ENCODE data around the gene CNTNAP2. TPM values are rescaled to one million over a fixed set of nuclear protein-coding genes. Genes with fewer than 3 reads are reported as not detected.

Gene CNTNAP2
- total RNA-seq, 2 experiments from 2014 or later, result 0.14 TPM; not detected in 1

- Mint-ChIP-seq H3K4me3 (no peak overlapping the region), H3K27me3 (ENCODE audit: low read depth) (no peaks in the 10 kb centered on the region), H3K9me3 (no peaks in the 10 kb centered on the region), H3K36me3 (ENCODE audit: low read depth) (no peaks in the 10 kb centered on the region), H3K4me1 (ENCODE audit: low read depth) (no peaks in the 10 kb centered on the region), H3K27ac (no peak overlapping the region)
- CTCF ChIA-PET, result no interaction called here
- intact Hi-C loops (cut with micrococcal nuclease), result no loop called here
- DNase-seq, result no peak
Measured at GRCh38 chr7:148192491-148192890, 2075.9 kb downstream of the CNTNAP2 start.

DNA sequence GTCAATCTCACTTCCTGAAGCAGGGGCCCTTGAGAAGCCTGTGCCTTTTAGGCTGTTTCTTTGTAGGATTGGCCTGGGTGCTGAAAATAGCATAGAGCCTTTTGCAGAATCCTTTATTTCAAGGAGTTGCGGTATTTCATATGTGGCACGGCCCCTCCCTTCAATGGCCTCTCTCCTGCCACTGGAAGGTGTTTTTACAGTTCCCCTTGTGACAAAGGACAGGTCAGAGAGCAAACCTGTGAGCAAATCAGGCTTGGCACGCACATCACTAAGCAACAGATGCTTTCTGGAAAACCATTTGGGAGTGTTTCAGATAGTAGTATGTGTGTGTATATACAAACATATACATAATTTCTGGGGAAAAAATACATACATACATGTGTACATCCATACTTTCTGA, 2085.4 kb downstream of the CNTNAP2 start:
- H3K36me3 Mint-ChIP-seq (ENCODE audit: low read depth), result no peaks in the 10 kb centered on the region
- no peaks in the 10 kb centered on the region for H3K27me3 Mint-ChIP-seq (ENCODE audit: low read depth)
- no peak overlapping the region for H3K27ac Mint-ChIP-seq
- H3K4me1 Mint-ChIP-seq (ENCODE audit: low read depth), result no peaks in the 10 kb centered on the region
- no peak for DNase-seq
- CTCF ChIA-PET, result no interaction called here
- no peaks in the 10 kb centered on the region for H3K9me3 Mint-ChIP-seq
- H3K4me3 Mint-ChIP-seq, result no peak overlapping the region
- intact Hi-C loops (cut with micrococcal nuclease), result no loop called here

DNA sequence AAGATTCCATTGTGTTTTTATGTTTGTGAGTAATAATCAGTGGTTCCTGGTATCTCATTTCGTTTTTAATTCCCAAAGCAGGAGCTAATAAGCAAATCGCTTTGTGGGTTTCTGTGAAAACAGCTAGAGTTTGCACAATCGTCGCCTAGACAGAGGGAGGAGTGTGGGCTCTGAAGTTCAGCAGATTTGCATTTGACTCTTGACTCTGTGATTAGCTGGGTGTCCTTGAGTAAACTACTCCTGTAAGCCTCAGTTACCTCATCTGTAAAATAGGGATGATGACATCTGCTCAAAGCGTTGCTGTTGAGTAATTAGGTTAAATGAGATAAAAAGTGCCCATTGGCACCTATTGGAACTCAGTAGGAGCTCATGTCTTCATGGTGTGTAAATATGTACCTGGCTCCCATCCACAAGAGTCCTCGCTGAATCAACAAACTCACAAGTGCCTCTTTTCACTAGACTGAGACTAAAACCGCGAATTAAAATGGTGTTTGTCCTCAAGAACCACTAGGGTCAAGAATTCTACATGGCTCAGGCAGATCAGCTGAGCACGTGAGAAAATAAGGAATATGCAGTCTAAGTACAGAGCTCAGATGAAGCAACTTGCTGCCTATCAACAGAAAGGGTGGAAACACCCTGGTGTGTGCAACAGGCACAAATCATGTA, 2088.2 kb downstream of the CNTNAP2 start:
- H3K36me3 Mint-ChIP-seq (ENCODE audit: low read depth), result no peaks in the 10 kb centered on the region
- H3K9me3 Mint-ChIP-seq, result no peaks in the 10 kb centered on the region
- CTCF ChIA-PET, result no interaction called here
- intact Hi-C loops (cut with micrococcal nuclease), result no loop called here
- no peaks in the 10 kb centered on the region for H3K4me1 Mint-ChIP-seq (ENCODE audit: low read depth)
- no peak overlapping the region for H3K27ac Mint-ChIP-seq
- H3K27me3 Mint-ChIP-seq (ENCODE audit: low read depth), result peaks cover 5% of the 10 kb centered on the region
- no peak for DNase-seq
- no peak overlapping the region for H3K4me3 Mint-ChIP-seq

DNA sequence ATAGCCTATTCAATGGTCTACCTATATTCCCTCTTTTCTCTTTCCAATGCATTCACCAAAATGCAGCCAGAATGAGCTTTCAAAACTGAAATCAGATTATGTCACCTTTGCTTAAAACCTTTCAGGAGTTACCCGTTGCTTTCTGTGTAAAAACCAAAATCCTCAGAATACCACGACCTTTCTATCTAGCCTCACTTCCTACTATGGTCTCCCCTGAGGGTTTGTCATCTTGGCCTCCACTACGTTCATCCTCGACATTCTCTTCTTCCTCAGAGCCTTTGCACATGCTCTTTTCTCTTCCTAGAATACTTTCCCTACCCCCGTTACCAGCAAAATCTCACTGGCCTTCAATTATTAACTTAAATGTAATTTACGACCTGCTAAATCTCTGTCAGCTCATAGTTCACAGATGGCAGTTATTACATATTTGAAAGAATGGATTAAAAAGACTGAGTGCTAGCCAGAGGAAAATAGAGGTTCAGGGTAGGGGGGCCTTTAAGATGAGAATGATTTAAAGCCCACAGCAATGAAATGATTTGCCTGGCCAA, 2093.1 kb downstream of the CNTNAP2 start:
- Mint-ChIP-seq H3K4me3 (no peak overlapping the region), H3K9me3 (no peaks in the 10 kb centered on the region), H3K27ac (no peak overlapping the region), H3K4me1 (ENCODE audit: low read depth) (no peaks in the 10 kb centered on the region), H3K36me3 (ENCODE audit: low read depth) (no peaks in the 10 kb centered on the region), H3K27me3 (ENCODE audit: low read depth) (peaks cover 5% of the 10 kb centered on the region)
- DNase-seq, result no peak
- CTCF ChIA-PET, result no interaction called here
- intact Hi-C loops (cut with micrococcal nuclease), result no loop called here

- H3K4me3 Mint-ChIP-seq, result no peak overlapping the region
- H3K27ac Mint-ChIP-seq, result no peak overlapping the region
- peaks cover 10% of the 10 kb centered on the region for H3K27me3 Mint-ChIP-seq (ENCODE audit: low read depth)
- H3K36me3 Mint-ChIP-seq (ENCODE audit: low read depth), result no peaks in the 10 kb centered on the region
- intact Hi-C loops (cut with micrococcal nuclease), result no loop called here
- DNase-seq, result no peak
- no peaks in the 10 kb centered on the region for H3K9me3 Mint-ChIP-seq
- CTCF ChIA-PET, result interaction anchor here (0.5 kb wide), 1 partner anchor 18 kb away, joined by 3 read pairs; no protein-coding TSS in a partner anchor
- no peaks in the 10 kb centered on the region for H3K4me1 Mint-ChIP-seq (ENCODE audit: low read depth)
Measured at GRCh38 chr7:148210804-148211325, 2094.3 kb downstream of the CNTNAP2 start.

- H3K9me3 Mint-ChIP-seq, result peaks cover under 1% of the 10 kb centered on the region
- intact Hi-C loops (cut with micrococcal nuclease), result no loop called here
- CTCF ChIA-PET, result no interaction called here
- H3K36me3 Mint-ChIP-seq (ENCODE audit: low read depth), result no peaks in the 10 kb centered on the region
- H3K27me3 Mint-ChIP-seq (ENCODE audit: low read depth), result peaks cover 10% of the 10 kb centered on the region
- H3K4me1 Mint-ChIP-seq (ENCODE audit: low read depth), result no peaks in the 10 kb centered on the region
- DNase-seq, result no peak
- H3K27ac Mint-ChIP-seq, result no peak overlapping the region
- no peak overlapping the region for H3K4me3 Mint-ChIP-seq
Measured at GRCh38 chr7:148211740-148212151, 2095.1 kb downstream of the CNTNAP2 start.

GRCh38 chr7:148212731-148213130, 2096.1 kb downstream of the CNTNAP2 start:
- Mint-ChIP-seq H3K9me3 (peaks cover 1% of the 10 kb centered on the region), H3K36me3 (ENCODE audit: low read depth) (no peaks in the 10 kb centered on the region), H3K27ac (no peak overlapping the region), H3K4me3 (no peak overlapping the region), H3K27me3 (ENCODE audit: low read depth) (peaks cover 9% of the 10 kb centered on the region), H3K4me1 (ENCODE audit: low read depth) (no peaks in the 10 kb centered on the region)
- CTCF ChIA-PET, result no interaction called here
- intact Hi-C loops (cut with micrococcal nuclease), result no loop called here
- no peak for DNase-seq

DNA sequence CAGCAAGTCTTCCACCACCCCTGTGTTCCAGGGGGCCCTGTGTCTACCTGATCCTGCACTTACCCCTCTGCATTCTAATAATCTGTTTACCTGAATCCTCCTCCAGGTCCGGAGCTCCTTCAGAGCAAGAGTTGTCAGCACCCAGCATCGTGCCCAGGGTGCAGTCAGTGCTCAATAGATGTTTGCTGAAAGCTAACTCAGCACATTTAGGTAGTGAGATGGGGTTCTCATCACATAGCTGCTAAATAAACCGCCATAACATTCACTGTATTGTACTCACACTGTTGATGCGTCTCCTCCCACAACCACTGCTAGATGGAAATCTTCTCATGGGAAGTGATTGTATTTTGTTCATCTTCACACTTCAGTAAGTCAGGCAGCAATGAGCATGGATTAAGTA, 2097.5 kb downstream of the CNTNAP2 start:
- Mint-ChIP-seq H3K27me3 (ENCODE audit: low read depth) (peaks cover 9% of the 10 kb centered on the region), H3K27ac (no peak overlapping the region), H3K9me3 (peaks cover 1% of the 10 kb centered on the region), H3K4me1 (ENCODE audit: low read depth) (no peaks in the 10 kb centered on the region), H3K4me3 (no peak overlapping the region), H3K36me3 (ENCODE audit: low read depth) (no peaks in the 10 kb centered on the region)
- CTCF ChIA-PET, result no interaction called here
- intact Hi-C loops (cut with micrococcal nuclease), result no loop called here
- no peak for DNase-seq

DNA sequence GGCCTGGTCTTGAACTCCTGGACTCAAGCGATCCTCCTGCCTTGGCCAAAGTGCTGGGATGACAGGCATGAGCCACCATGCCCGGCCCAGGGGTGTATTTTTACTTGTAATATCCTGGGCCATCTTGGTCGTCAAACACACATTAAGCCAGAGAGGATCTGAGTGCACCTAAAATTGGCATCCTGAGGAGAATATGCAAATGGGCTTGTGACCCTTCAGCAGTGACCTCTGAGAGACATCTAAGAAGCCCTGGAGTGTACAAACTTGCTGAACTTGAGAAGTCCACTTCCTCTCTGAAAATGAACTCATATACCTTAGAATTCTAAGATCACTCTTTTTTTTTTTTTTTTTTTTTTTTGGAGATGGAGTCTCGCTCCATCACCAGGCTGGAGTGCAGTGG, 2102.0 kb downstream of the CNTNAP2 start:
- no peak overlapping the region for H3K27ac Mint-ChIP-seq
- CTCF ChIA-PET, result no interaction called here
- peaks cover 1% of the 10 kb centered on the region for H3K9me3 Mint-ChIP-seq
- no peaks in the 10 kb centered on the region for H3K4me1 Mint-ChIP-seq (ENCODE audit: low read depth)
- no peaks in the 10 kb centered on the region for H3K36me3 Mint-ChIP-seq (ENCODE audit: low read depth)
- no peak for DNase-seq
- H3K4me3 Mint-ChIP-seq, result no peak overlapping the region
- H3K27me3 Mint-ChIP-seq (ENCODE audit: low read depth), result peaks cover 5% of the 10 kb centered on the region
- intact Hi-C loops (cut with micrococcal nuclease), result no loop called here

DNA sequence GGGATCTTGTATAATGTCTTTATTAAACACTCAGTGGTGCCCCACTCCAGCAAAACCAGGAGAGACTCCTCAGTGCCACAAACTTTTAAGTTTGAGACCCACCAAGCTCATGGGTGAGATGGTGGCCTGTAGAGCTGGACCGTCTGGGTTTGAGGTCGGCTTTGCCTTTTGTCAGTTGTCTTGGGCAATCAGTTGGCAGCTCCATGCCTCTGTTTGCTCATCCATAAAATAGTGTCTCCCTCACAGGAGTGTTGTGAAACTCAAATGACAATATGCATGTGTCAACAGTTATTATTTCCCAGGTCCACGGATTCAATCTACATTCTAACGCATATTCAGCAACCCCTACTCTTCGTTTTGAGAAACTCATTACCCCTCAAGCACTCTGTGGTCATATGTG, 2106.1 kb downstream of the CNTNAP2 start:
- no peaks in the 10 kb centered on the region for H3K4me1 Mint-ChIP-seq (ENCODE audit: low read depth)
- H3K27ac Mint-ChIP-seq, result no peak overlapping the region
- CTCF ChIA-PET, result no interaction called here
- H3K9me3 Mint-ChIP-seq, result peaks cover 5% of the 10 kb centered on the region
- DNase-seq, result no peak
- no peak overlapping the region for H3K4me3 Mint-ChIP-seq
- intact Hi-C loops (cut with micrococcal nuclease), result no loop called here
- no peaks in the 10 kb centered on the region for H3K27me3 Mint-ChIP-seq (ENCODE audit: low read depth)
- no peaks in the 10 kb centered on the region for H3K36me3 Mint-ChIP-seq (ENCODE audit: low read depth)

GRCh38 chr7:148223160-148223559, 2106.6 kb downstream of the CNTNAP2 start:
- intact Hi-C loops (cut with micrococcal nuclease), result no loop called here
- CTCF ChIA-PET, result no interaction called here
- H3K27me3 Mint-ChIP-seq (ENCODE audit: low read depth), result no peaks in the 10 kb centered on the region
- no peak overlapping the region for H3K27ac Mint-ChIP-seq
- H3K36me3 Mint-ChIP-seq (ENCODE audit: low read depth), result no peaks in the 10 kb centered on the region
- no peak for DNase-seq
- peaks cover 5% of the 10 kb centered on the region for H3K9me3 Mint-ChIP-seq
- H3K4me3 Mint-ChIP-seq, result no peak overlapping the region
- H3K4me1 Mint-ChIP-seq (ENCODE audit: low read depth), result no peaks in the 10 kb centered on the region

- CTCF ChIA-PET, result no interaction called here
Measured at GRCh38 chr7:148223738-148224137, 2107.1 kb downstream of the CNTNAP2 start.

DNA sequence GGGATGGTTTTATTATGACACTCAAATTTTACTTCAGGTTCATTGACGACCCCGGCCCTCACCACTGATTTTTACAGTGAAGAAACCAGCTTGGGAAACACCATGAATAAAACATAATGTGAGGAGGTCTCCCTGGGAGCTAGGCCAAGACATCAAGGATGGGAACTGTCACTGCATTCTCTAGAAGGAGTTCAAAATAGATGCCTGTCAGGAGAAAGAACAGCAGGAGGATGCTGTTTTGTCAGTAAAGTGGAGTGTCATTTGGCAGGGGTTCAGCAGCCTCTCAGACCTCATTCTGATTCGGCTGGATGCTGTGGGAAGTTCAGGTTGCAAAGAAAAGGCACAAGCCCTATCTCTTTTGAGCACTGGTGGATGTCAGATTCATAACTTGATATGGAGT, 2113.7 kb downstream of the CNTNAP2 start:
- Mint-ChIP-seq H3K4me3 (no peak overlapping the region), H3K36me3 (ENCODE audit: low read depth) (no peaks in the 10 kb centered on the region), H3K9me3 (no peaks in the 10 kb centered on the region), H3K27me3 (ENCODE audit: low read depth) (peaks cover 5% of the 10 kb centered on the region), H3K4me1 (ENCODE audit: low read depth) (no peaks in the 10 kb centered on the region), H3K27ac (no peak overlapping the region)
- DNase-seq, result no peak
- CTCF ChIA-PET, result interaction anchor here (2.0 kb wide), 1 partner anchor 12 kb away, joined by 8 read pairs; no protein-coding TSS in a partner anchor
- intact Hi-C loops (cut with micrococcal nuclease), result no loop called here

More at GRCh38 chr7:148223738-148224137, 2107.1 kb downstream of the CNTNAP2 start:
- H3K36me3 Mint-ChIP-seq (ENCODE audit: low read depth), result no peaks in the 10 kb centered on the region
- H3K27ac Mint-ChIP-seq, result no peak overlapping the region
- peaks cover 5% of the 10 kb centered on the region for H3K9me3 Mint-ChIP-seq
- no peak for DNase-seq
- intact Hi-C loops (cut with micrococcal nuclease), result no loop called here
- H3K4me3 Mint-ChIP-seq, result no peak overlapping the region
- H3K27me3 Mint-ChIP-seq (ENCODE audit: low read depth), result no peaks in the 10 kb centered on the region
- no peaks in the 10 kb centered on the region for H3K4me1 Mint-ChIP-seq (ENCODE audit: low read depth)
